GM12878 (cell line): ENCODE data around the gene SLC17A6. TPM values are rescaled to one million over a fixed set of nuclear protein-coding genes. Genes with fewer than 3 reads are reported as not detected.

Source experiments
- ATAC-seq: fragments of 200-7000 bp; cut with Tn5 transposase; 3 replicates; pipeline ENCODE4 v1.9.1; 2020; ENCODE audit warnings: mild to moderate bottlenecking, moderate library complexity
- BruUV-seq: library from RNA; stranded (reverse); fragments of 400-500 nt; replicated peaks from 2 replicates; lab custom pipeline; 2021; lab: Mats Ljungman, UMichigan
- CTCF ChIA-PET: fragments of 300-600 bp; sonication (Branson Sonifier 250); formaldehyde crosslinking; extraction: SDS; loops from one replicate; lab custom pipeline; 2021; ENCODE audit warnings: inconsistent platforms; lab: Yijun Ruan, JAX
- POLR2A ChIA-PET: fragments of 350-600 bp; formaldehyde crosslinking; extraction: SDS; loops from one replicate; lab custom pipeline; 2021; ENCODE audit warnings: inconsistent platforms; lab: Charles Lee
- RAD21 ChIA-PET: fragments of 300-600 bp; sonication (Branson Sonifier 250); formaldehyde crosslinking; loops from one replicate; lab custom pipeline; 2023; ENCODE audit warnings: antibody characterized with exemption; ENCODE audit not compliant: unreplicated experiment; lab: Charles Lee
- SMC1A ChIA-PET: fragments of 300-600 bp; sonication (Branson Sonifier 250); formaldehyde crosslinking; loops from one replicate; lab custom pipeline; 2023; ENCODE audit not compliant: unreplicated experiment, uncharacterized antibody; lab: Charles Lee
- DNase-seq: peaks from one replicate; pipeline ENCODE4 v3.0.0-alpha.2; 2011; ENCODE audit warnings: low read depth, low spot score
- FAIRE-seq: peaks from 3 replicates; lab custom pipeline; 2011; peaks lifted over from hg19 to GRCh38; lab: Jason Lieb, UNC
- H2AFZ ChIP-seq: 2 replicates; pipeline ENCODE4 v1.6.0; 2011; ENCODE audit warnings: low read depth, low read length, control low read depth; ENCODE audit not compliant: control insufficient read depth
- H3K27ac ChIP-seq: 2 replicates; pipeline ENCODE4 v1.5.1; 2011; ENCODE audit warnings: control low read depth; ENCODE audit not compliant: control insufficient read depth, insufficient read depth
- H3K27me3 ChIP-seq, 2 experiments: replicated peaks in 1 of 2; 2 replicates each; pipeline versions ENCODE4 v1.6.0 to v1.6.1; 2011; ENCODE audit warnings: low read length in 1 of 2; ENCODE audit not compliant: control insufficient read depth in 2 of 2, insufficient read depth in 2 of 2
- H3K36me3 ChIP-seq, 2 experiments: 2 replicates each; pipeline ENCODE4 v1.5.1; 2011; ENCODE audit warnings: low read length in 1 of 2; ENCODE audit not compliant: control insufficient read depth in 2 of 2, insufficient read depth in 2 of 2
- H3K4me1 ChIP-seq: 2 replicates; pipeline ENCODE4 v1.6.1; 2011; ENCODE audit warnings: mild to moderate bottlenecking, low read length, moderate library complexity, mixed read lengths; ENCODE audit not compliant: control insufficient read depth, insufficient read depth
- H3K4me2 ChIP-seq: 2 replicates; pipeline ENCODE4 v1.6.0; 2011; ENCODE audit warnings: control low read depth; ENCODE audit not compliant: control insufficient read depth, insufficient read depth
- H3K4me3 ChIP-seq: fragments of 200-600 bp; sonication (generic); 2 replicates; pipeline ENCODE4 v1.5.1; 2016
- H3K79me2 ChIP-seq: 2 replicates; pipeline ENCODE4 v1.6.0; 2011; ENCODE audit warnings: low read length; ENCODE audit not compliant: control insufficient read depth, insufficient read depth
- H3K9ac ChIP-seq: 2 replicates; pipeline ENCODE4 v1.8.0; 2011; ENCODE audit warnings: low read length, control low read depth, mixed read lengths; ENCODE audit not compliant: control insufficient read depth, insufficient read depth
- H3K9me3 ChIP-seq: replicated peaks from 3 replicates; pipeline ENCODE4 v1.5.1; 2011; ENCODE audit warnings: mild to moderate bottlenecking, low read length; ENCODE audit not compliant: control insufficient read depth, insufficient read depth
- H4K20me1 ChIP-seq: 2 replicates; pipeline ENCODE4 v1.6.0; 2011; ENCODE audit not compliant: control insufficient read depth, insufficient read depth
- EP300 ChIP-seq, 2 experiments: fragments of 150-350 bp in 1 of 2; IDR thresholded peaks; 2 replicates each; pipeline ENCODE4 v1.6.1; 2011 to 2012; ENCODE audit warnings: low read depth in 2 of 2, low read length in 2 of 2, borderline replicate concordance in 1 of 2, improper control_type of control experiment in 1 of 2, inconsistent platforms in 1 of 2; ENCODE audit not compliant: control insufficient read depth in 1 of 2
- HSF1 ChIP-seq: fragments of 150-350 bp; IDR thresholded peaks from 2 replicates; pipeline ENCODE4 v1.6.1; 2014; ENCODE audit warnings: mild to moderate bottlenecking, low read depth, low read length
- ZBTB4 ChIP-seq: fragments of 450-650 bp; formaldehyde crosslinking; IDR thresholded peaks from 2 replicates; pipeline ENCODE4 v1.4.0; 2022; ENCODE audit warnings: mild to moderate bottlenecking, moderate library complexity
- WGBS: methylation state at CpG from one replicate; pipeline ENCODE4 v1.1.6; 2016; ENCODE audit warnings: low lambda C conversion rate; ENCODE audit not compliant: insufficient replicate concordance, insufficient coverage; ENCODE audit errors: missing lambda C conversion rate; 5-methylcytosine and 5-hydroxymethylcytosine counted together
- in situ Hi-C: fragments of 300-500 bp; cut with MboI; formaldehyde crosslinking; loops from 9 replicates; pipeline ENCODE4 v1.14.3; 2018; ENCODE audit warnings: mixed read lengths
- intact Hi-C: fragments of 100-400 bp; cut with micrococcal nuclease; formaldehyde crosslinking; loops from one replicate; pipeline ENCODE4 v1.14.2; 2022; ENCODE audit not compliant: unreplicated experiment
- polyA plus RNA-seq, 11 experiments: library from polyadenylated mRNA; depleted of rRNA in 4 of 11; unstranded in 6 of 11; stranded (reverse) in 5 of 11; fragments of >200 nt; fragmentation: Nextera tagmentation in 4 of 11; fragmentation: Illumina TruSeq in 1 of 11; extraction: Ambion mirVana in 4 of 11; extraction: Trizol in 1 of 11; gene quantifications; 1 replicate in 1 of 11; 2 replicates in 10 of 11; pipeline versions ENCODE4 v1.2.1 to v1.2.3, GENCODE V29; 2011 to 2016; ENCODE audit warnings: inconsistent platforms in 2 of 11, missing spikeins in 2 of 11, low read depth in 1 of 11
- total RNA-seq, 4 experiments: library from RNA; depleted of rRNA in 3 of 4; stranded (reverse); fragments of >200 nt in 3 of 4; fragmentation: Illumina TruSeq in 1 of 4; extraction: Trizol in 1 of 4; gene quantifications; 2 replicates each; pipeline versions ENCODE4 v1.2.1 to v1.2.3, GENCODE V29; 2013 to 2021

SLC17A6 gene
- total and polyA plus RNA-seq, 10 of the 15 experiments (the other 5 are each of a cell fraction or from before 2014, with no cell fraction given), result not detected

GRCh38 chr11:22317656-22318055 lies 20.5 kb upstream of the SLC17A6 start:
- Histone ChIP-seq H2AFZ (no peak overlapping the region), H3K36me3 (no peaks in the 10 kb centered on the region), H3K4me3 (no peak overlapping the region), H3K79me2 (no peaks in the 10 kb centered on the region), H3K4me1 (no peaks in the 10 kb centered on the region), H3K27me3 (no peaks in the 10 kb centered on the region), H3K4me2 (no peak overlapping the region), H3K9ac (no peak overlapping the region), H3K27ac (no peak overlapping the region), H4K20me1 (no peaks in the 10 kb centered on the region), H3K9me3 (no peaks in the 10 kb centered on the region)
- DNase-seq (no peak), ATAC-seq (no peak), FAIRE-seq (no peak)
- TF ChIP-seq HSF1, result no peak
- TF ChIP-seq ZBTB4 (CRISPR knock-in tag), result no peak
- TF ChIP-seq EP300 (IDR thresholded peaks at IDR 0.05; ENCODE audit: borderline replicate concordance in 1 of 2, control insufficient read depth in 1 of 2, low read depth in 2 of 2, low read length in 2 of 2), result no peak
- BruUV-seq, result no TSS peak
- WGBS, result 60% methylated on average over 12 of the region's 15 CpGs
- RAD21 ChIA-PET, result no interaction called here
- SMC1A ChIA-PET, result interaction anchor here (1.0 kb wide), 1 partner anchor 304 kb away, joined by 3 read pairs; no protein-coding TSS in a partner anchor
- POLR2A ChIA-PET, result no interaction called here
- intact Hi-C loops (no loop called here), in situ Hi-C loops (no loop called here)
- CTCF ChIA-PET, result interaction anchor here (1.2 to 1.8 kb wide), 5 partner anchors 13 to 224 kb away, joined by 3 to 7 read pairs (median 5); no protein-coding TSS in a partner anchor
